HUES6 (cell line): ENCODE data around the gene TIPIN.

Source experiments
- H3K27ac ChIP-seq: 2 replicates; pipeline ENCODE4 v1.7.0; 2013; ENCODE audit warnings: low read depth, mild to moderate bottlenecking, low read length, inconsistent platforms
- H3K27me3 ChIP-seq: 2 replicates; pipeline ENCODE4 v1.6.1; 2013; ENCODE audit warnings: low read length; ENCODE audit not compliant: control insufficient read depth, insufficient read depth
- H3K36me3 ChIP-seq: 2 replicates; pipeline ENCODE4 v1.6.1; 2013; ENCODE audit warnings: low read length; ENCODE audit not compliant: control insufficient read depth, insufficient read depth
- H3K4me1 ChIP-seq: 2 replicates; pipeline ENCODE4 v1.6.1; 2013; ENCODE audit warnings: low read length; ENCODE audit not compliant: control insufficient read depth, insufficient read depth
- H3K4me3 ChIP-seq: 2 replicates; pipeline ENCODE4 v1.5.1; 2013; ENCODE audit warnings: low read depth, low read length
- H3K9ac ChIP-seq: one replicate; pipeline ENCODE4 v1.6.1; 2013; ENCODE audit warnings: mild to moderate bottlenecking, low read length
- H3K9me3 ChIP-seq: 2 replicates; pipeline ENCODE4 v1.6.1; 2013; ENCODE audit warnings: low read depth, low read length; ENCODE audit not compliant: control insufficient read depth, insufficient read depth

TIPIN gene

DNA sequence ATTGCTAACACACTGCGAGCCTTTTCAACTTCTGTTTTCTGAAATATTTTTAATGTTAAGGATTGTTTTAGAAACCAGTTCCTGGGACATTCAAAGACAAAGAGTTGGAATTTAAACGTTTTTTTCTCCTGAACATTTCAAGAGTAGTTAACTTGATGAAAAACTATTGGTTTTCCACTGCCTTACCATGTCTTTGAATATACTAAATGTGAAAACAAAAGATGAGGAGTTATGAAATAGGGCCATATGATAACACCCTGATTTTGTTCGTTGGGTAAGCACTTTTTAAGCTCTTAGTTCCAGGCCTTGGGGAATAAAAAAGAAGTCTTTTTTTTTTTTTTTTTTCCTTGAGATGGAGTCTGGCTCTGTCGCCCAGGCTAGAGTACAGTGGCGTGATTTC is 60.3 kb downstream of the TIPIN start:
- Histone ChIP-seq H3K36me3 (peaks cover 24% of the 10 kb centered on the region), H3K9me3 (no peaks in the 10 kb centered on the region), H3K4me1 (peaks cover 16% of the 10 kb centered on the region), H3K4me3 (no peak overlapping the region), H3K9ac (no peak overlapping the region), H3K27me3 (no peaks in the 10 kb centered on the region), H3K27ac (no peak overlapping the region)

DNA sequence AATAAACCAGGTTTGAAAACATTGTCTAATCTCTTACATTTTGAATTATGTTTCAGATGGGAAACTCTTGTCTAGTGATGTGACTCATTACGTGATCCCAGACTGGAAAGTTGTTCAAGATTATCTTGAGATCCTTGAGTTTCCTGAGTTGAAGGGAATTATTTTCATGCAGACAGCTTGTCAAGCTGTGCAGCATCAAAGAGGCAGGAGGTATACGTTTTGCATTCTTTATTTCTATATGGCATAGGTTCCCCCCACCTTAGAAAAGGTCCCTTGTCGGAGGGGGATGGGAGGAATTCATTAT is 61.6 kb downstream of the TIPIN start:
- H3K4me3 ChIP-seq: peak overlapping the region; percentile 72
- H3K27me3 ChIP-seq: no peaks in the 10 kb centered on the region
- H3K9ac ChIP-seq: peak overlapping the region; percentile 85
- H3K27ac ChIP-seq: no peak overlapping the region
- H3K9me3 ChIP-seq: no peaks in the 10 kb centered on the region
- H3K4me1 ChIP-seq: peaks cover 16% of the 10 kb centered on the region
- H3K36me3 ChIP-seq: peaks cover 15% of the 10 kb centered on the region

DNA sequence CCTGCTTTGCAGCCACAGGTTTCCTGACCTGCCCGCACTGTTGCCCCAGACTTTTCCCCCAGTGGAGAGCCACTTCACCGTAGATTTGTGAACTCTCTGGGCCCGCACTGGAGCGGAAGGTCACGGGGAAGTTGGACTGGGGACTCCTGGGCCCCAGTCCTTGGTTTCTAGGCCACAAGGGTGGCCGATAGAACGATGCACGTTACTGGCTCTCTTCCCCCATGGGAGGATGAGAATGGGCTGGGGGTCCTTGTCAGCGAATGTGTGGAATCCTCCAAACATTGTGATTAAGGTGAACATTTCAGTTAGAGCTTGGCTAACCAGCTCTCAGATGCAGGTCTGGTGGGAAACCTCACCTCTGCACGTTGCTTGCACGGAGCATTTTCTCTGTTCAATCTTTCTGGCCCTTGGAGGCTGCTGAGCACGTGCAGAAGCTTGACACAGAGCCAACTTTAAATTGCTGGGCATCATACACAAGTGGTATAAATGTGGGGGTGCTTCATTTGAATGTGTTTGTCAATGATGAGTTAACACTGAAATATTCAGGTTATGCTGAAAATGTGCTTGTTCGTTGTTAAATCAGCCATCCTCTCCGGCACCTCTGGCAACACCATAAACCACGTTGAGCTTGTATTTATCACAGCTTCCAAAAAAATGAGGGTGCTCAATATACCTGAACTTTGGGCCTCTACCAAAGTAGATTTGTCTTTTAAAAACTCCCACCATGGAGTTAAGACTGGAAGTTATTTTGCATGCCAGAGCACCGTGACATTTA is 62.1 kb downstream of the TIPIN start:
- no peaks in the 10 kb centered on the region for H3K9me3 ChIP-seq
- H3K9ac ChIP-seq: peak overlapping the region; percentile 85
- H3K36me3 ChIP-seq: peaks cover 15% of the 10 kb centered on the region
- no peaks in the 10 kb centered on the region for H3K27me3 ChIP-seq
- peak overlapping the region; percentile 39; the same call in 1 of the 2 replicates for H3K27ac ChIP-seq
- H3K4me1 ChIP-seq: peaks cover 16% of the 10 kb centered on the region
- peak overlapping the region; percentile 72 for H3K4me3 ChIP-seq

DNA sequence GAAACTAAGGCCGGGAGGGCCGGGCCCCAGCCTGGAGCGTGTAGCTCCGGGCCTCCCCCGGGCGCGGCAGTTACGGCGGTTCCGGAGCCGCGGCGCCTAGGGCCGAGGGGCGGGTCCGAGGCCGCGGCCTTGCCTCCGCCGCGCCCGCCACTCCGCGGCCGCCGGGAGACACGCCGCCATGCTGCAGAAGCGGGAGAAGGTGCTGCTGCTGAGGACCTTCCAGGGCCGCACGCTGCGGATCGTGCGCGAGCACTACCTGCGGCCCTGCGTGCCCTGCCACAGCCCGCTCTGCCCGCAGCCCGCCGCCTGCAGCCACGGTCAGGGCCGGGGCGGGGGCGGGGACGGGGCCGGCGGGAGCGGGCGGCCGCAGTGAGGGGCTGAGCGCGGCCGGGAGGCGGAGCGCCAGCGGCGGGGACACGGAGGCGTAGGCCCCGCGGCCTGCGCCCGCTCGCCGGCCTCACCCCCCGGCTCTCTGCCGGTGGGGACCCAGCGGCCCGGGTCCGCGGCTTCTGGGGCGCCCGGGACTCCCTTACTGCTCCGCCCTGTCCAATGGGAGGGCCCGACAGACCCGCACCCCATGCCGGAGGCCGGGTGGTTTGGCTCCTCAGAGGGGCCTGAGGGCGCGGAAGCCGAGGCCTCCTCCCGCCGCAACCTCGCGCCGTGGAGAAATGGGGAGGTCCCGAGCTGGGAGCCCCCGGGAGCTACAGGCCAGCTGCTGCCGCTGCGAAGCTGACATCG is 62.9 kb downstream of the TIPIN start, which contains the start of gene DIS3L:
Gene DIS3L (plus strand): TSS at position 150 of the 738 bp plus-strand sequence. CDS start 29 bp downstream, at position 179.
- peaks cover 10% of the 10 kb centered on the region for H3K36me3 ChIP-seq
- no peaks in the 10 kb centered on the region for H3K9me3 ChIP-seq
- H3K27me3 ChIP-seq: no peaks in the 10 kb centered on the region
- H3K4me3 ChIP-seq: peak within 1 kb of the TSS; percentile 72
- H3K27ac ChIP-seq: peak within 1 kb of the TSS; percentile 39; the same call in 1 of the 2 replicates
- H3K9ac ChIP-seq: peak within 1 kb of the TSS; percentile 85
- peaks cover 12% of the 10 kb centered on the region for H3K4me1 ChIP-seq

DNA sequence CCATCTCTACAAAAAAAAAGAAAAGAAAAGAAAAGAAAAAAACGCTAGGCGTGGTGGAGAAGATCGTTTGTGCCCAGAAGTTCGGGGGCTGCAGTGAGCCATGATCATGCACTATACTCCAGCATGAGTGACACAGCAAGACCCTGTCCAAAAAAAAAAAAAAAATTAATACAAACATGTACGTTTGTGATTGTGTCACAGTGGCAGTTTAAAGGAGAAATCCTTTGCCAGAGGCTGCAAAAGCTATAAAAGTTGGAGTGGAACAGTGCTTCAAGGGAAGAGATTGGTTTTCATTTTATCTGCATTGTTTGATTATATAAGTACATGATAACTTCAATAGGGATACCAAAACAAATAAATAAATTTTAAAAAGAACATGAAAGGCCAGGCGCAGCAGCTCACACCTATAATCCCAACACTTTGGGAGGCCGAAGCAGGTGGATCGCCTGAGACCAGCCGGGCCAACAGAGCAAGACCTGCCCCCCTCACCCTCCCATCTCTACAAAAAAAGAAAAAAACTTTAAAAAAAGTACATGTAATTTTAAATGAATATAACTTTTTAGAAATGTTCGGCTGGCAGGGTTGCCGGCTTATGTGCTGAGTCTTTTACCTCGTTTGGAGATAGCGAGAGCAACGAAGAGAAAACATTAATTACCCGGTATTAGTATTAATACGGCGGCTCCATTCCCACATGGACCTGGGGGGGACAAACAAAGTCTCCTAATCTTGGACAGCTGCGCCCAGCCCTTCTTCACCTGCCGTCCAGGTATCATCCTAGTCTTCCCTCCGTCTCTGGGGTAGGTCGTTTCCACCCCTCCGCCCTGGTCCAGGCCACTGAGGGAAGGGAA is 63.7 kb downstream of the TIPIN start:
- Histone ChIP-seq H3K4me1 (peaks cover 11% of the 10 kb centered on the region), H3K9ac (peak overlapping the region; percentile 85), H3K27me3 (no peaks in the 10 kb centered on the region), H3K9me3 (no peaks in the 10 kb centered on the region), H3K4me3 (peak overlapping the region; percentile 72), H3K36me3 (peaks cover 5% of the 10 kb centered on the region; the same call in 1 of the 2 replicates), H3K27ac (peak overlapping the region; percentile 34; the same call in 1 of the 2 replicates)

DNA sequence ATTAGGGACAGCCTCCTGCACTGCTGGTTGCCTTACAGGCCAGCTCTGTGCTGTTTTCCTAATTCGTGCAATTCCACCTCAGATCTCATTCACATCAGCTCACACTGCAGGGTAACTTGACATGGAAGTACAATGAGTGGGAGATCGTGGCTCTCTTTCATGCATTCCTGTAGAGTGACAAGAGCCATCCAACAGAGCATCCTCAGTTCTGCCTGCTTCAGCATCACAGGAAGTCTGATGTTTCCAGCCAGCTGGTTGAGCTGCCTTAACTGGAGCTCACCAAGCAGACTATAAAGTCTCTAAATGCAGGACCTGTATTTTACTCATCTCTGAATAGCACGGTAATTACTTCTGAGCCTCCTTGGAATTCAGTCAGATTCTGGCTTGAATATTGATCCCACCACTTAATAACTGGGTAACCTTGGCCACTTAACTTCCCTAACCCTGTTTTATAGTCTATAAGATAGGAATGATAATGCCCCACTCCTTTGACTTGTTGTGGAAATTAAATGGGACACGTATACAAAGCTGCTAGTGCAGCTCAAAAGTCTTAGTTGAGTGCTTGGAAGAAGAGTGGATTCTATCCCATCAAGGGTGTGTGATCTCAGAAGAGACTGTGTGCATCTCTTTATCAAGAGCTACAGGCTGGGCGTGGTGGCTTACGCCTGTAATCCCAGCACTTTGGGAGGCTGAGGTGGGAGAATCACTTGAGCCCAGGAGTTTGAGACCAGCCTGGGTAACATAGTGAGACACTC is 64.5 kb downstream of the TIPIN start:
- 0 out of 2 replicates have a peak, but pooled peaks cover 2% of the 10 kb centered on the region for H3K36me3 ChIP-seq
- no peaks in the 10 kb centered on the region for H3K27me3 ChIP-seq
- H3K4me3 ChIP-seq: no peak overlapping the region
- no peak overlapping the region for H3K9ac ChIP-seq
- H3K27ac ChIP-seq: no peak overlapping the region
- H3K4me1 ChIP-seq: peaks cover 11% of the 10 kb centered on the region
- no peaks in the 10 kb centered on the region for H3K9me3 ChIP-seq

- H3K9ac ChIP-seq: no peak overlapping the region
- no peaks in the 10 kb centered on the region for H3K9me3 ChIP-seq
- H3K4me3 ChIP-seq: no peak overlapping the region
- H3K27ac ChIP-seq: no peak overlapping the region
- H3K27me3 ChIP-seq: no peaks in the 10 kb centered on the region
- H3K36me3 ChIP-seq: no peaks in the 10 kb centered on the region
- peaks cover 11% of the 10 kb centered on the region for H3K4me1 ChIP-seq
Measured at GRCh38 chr15:66290518-66290917, 66.0 kb downstream of the TIPIN start.

GRCh38 chr15:66290007-66290406 is 66.5 kb downstream of the TIPIN start:
- no peaks in the 10 kb centered on the region for H3K9me3 ChIP-seq
- H3K4me3 ChIP-seq: no peak overlapping the region
- no peak overlapping the region for H3K27ac ChIP-seq
- H3K4me1 ChIP-seq: peaks cover 9% of the 10 kb centered on the region
- H3K9ac ChIP-seq: no peak overlapping the region
- H3K27me3 ChIP-seq: no peaks in the 10 kb centered on the region
- no peaks in the 10 kb centered on the region for H3K36me3 ChIP-seq

DNA sequence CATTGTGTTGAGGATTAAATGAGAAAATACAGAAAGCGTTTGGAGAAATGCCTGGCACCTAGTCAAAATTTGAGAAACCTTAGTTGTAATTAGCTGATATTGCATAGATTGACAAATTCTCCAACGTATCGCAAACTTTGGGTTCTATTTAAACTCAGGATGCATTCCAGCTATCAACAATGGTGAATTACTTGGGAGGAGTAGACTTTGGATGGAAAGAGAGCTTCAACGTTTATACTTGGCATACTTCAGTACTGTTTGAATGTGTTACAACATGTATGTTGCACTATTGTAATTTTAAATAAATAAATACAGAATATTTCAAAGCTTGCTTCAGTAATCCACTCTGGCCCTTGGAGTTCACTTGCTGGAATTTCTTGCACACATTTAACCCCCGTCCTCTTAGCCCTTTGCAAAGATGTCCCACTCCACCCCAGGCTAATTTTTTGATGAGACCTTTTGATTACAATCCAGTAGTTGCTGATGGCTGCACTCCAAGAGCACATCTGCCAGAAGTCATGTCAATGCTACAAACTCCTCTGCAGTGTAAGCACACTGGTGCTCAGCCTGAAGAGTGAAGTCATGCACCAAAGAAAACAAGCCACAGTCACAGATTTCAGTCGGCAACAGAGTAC is 67.8 kb downstream of the TIPIN start:
- H3K9ac ChIP-seq: no peak overlapping the region
- H3K9me3 ChIP-seq: no peaks in the 10 kb centered on the region
- H3K27ac ChIP-seq: no peak overlapping the region
- no peaks in the 10 kb centered on the region; the same call in 1 of the 2 replicates for H3K4me1 ChIP-seq
- no peak overlapping the region for H3K4me3 ChIP-seq
- H3K27me3 ChIP-seq: no peaks in the 10 kb centered on the region
- H3K36me3 ChIP-seq: no peaks in the 10 kb centered on the region

DNA sequence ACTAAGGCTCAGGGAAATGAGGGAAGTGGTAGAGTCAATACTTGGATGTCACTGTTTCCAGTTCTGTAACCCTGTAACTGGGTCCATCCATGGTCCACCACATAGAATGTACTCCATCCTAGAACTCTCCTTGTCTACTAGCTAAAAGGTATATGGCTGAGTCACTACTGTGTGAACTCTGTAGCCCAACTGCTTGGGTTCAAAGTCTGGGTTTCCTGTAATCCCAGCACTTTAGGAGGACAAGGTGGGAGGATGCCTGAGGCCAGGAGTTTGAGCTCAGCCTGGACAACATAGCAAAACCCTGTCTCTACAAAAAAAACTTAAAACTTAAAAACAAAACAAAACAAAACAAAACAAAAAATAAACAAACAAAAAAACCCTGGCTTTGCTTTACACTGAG is 68.4 kb downstream of the TIPIN start:
- no peak overlapping the region for H3K4me3 ChIP-seq
- H3K27me3 ChIP-seq: no peaks in the 10 kb centered on the region
- H3K4me1 ChIP-seq: no peaks in the 10 kb centered on the region; the same call in 1 of the 2 replicates
- no peak overlapping the region for H3K9ac ChIP-seq
- H3K27ac ChIP-seq: no peak overlapping the region
- H3K9me3 ChIP-seq: no peaks in the 10 kb centered on the region
- no peaks in the 10 kb centered on the region for H3K36me3 ChIP-seq
